Right lobe of liver (tissue), 6 donors: ENCODE results near the gene ZBTB18. TPM values are rescaled to one million over a fixed set of nuclear protein-coding genes. Genes with fewer than 3 reads are reported as not detected.
A peak's percentile ranks its signal among the peaks of the same experiment; 100 is the strongest.

ENCODE experiments used
- ATAC-seq, 4 donors: fragments of 200-7000 bp; cut with Tn5 transposase; one replicate each; pipeline ENCODE4 v1.9.1; 2020; ENCODE audit warnings: mild to moderate bottlenecking in 4 of 4, moderate library complexity in 4 of 4
- DNase-seq, 3 donors: peaks; one replicate each; pipeline ENCODE4 v3.0.0-alpha.2; 2020
- H3K27ac ChIP-seq, 3 donors: fragments of 200-600 bp; one replicate each; pipeline ENCODE4 v1.8.0; 2022
- H3K27me3 ChIP-seq, 2 donors: fragments of 200-600 bp; one replicate each; pipeline ENCODE4 v1.8.0; 2022
- H3K36me3 ChIP-seq, 4 donors: fragments of 200-600 bp; sonication (generic) in 1 of 4; one replicate each; pipeline versions ENCODE4 v1.5.1 to v1.8.0; 2017 to 2022; ENCODE audit warnings: control low read depth in 1 of 4
- H3K4me1 ChIP-seq, 4 donors: fragments of 200-600 bp; sonication (generic) in 1 of 4; one replicate each; pipeline versions ENCODE4 v1.5.1 to v1.8.0; 2017 to 2022; ENCODE audit warnings: control low read depth in 1 of 4
- H3K4me3 ChIP-seq, 3 donors: fragments of 200-600 bp; one replicate each; pipeline ENCODE4 v1.8.0; 2022
- H3K9me3 ChIP-seq, 4 donors: fragments of 200-600 bp; sonication (generic) in 1 of 4; one replicate each; pipeline versions ENCODE4 v1.5.1 to v1.8.0; 2017 to 2022; ENCODE audit warnings: control low read depth in 1 of 4
- POLR2A ChIP-seq: fragments of 450-650 bp; IDR thresholded peaks from one replicate; pipeline ENCODE4 v1.6.1; 2017; ENCODE audit warnings: antibody characterized with exemption, mild to moderate bottlenecking
- WGBS: methylation state at CpG from one replicate; pipeline ENCODE4 v1.1.6; 2018; ENCODE audit warnings: low coverage, low lambda C conversion rate; ENCODE audit not compliant: insufficient coverage; ENCODE audit errors: missing lambda C conversion rate; 5-methylcytosine and 5-hydroxymethylcytosine counted together
- intact Hi-C, 2 donors: fragments of 100-400 bp; cut with DNase I; formaldehyde crosslinking; loops; one replicate each; pipeline versions ENCODE4 v1.11.2 to v1.14.1; 2022
- total RNA-seq, 6 experiments: library from RNA; depleted of rRNA in 2 of 6; stranded (reverse); fragments of >200 nt in 2 of 6; fragmentation: NEBNext Ultra II Directional in 3 of 6; extraction: Animal tissue kit (Norgen Biotek cat#: 25700) in 3 of 6; gene quantifications; one replicate each; pipeline versions ENCODE4 v1.1.0 to v1.2.4, GENCODE V29; 2016 to 2023
- TF ChIP-seq, protein P1 (sequence below), 4 donors: fragments of 200-600 bp in 3 of 4; fragments of 450-650 bp in 1 of 4; IDR thresholded peaks; one replicate each; pipeline versions ENCODE4 v1.5.1 to v1.8.0; 2016 to 2022; ENCODE audit warnings: antibody characterized with exemption in 4 of 4, mild to moderate bottlenecking in 2 of 4
- donor health status: DM: no; HTN: yes; CAD: no.
- donor health status: DM: no; HTN: no; CAD: no.
- donor health status: DM: no; HTN: no; CAD: no.
- donor health status: DM: no; HTN: yes; CAD: no.
- donor health status: DM: no; HTN: yes; CAD: no.

Gene ZBTB18
- total RNA-seq, 6 experiments from 2014 or later: 9.0 to 16.1 (median 10.0) TPM

GRCh38 chr1:244065063-244065793 is 14.1 kb downstream of the ZBTB18 start:
- Histone ChIP-seq H3K4me3 (no peak overlapping the region), H3K27me3 (no peaks in the 10 kb centered on the region), H3K27ac (peak overlapping the region in 2 of 3 donors; percentile 22 to 31), H3K9me3 (no peaks in the 10 kb centered on the region), H3K4me1 (peaks cover 0 to 40% (median 9%) of the 10 kb centered on the region in 4 donors), H3K36me3 (no peaks in the 10 kb centered on the region)
- intact Hi-C loops: no loop called here
- peak; percentile 76 to 84 (median 80) for ATAC-seq
- TF ChIP-seq, protein P1, sequence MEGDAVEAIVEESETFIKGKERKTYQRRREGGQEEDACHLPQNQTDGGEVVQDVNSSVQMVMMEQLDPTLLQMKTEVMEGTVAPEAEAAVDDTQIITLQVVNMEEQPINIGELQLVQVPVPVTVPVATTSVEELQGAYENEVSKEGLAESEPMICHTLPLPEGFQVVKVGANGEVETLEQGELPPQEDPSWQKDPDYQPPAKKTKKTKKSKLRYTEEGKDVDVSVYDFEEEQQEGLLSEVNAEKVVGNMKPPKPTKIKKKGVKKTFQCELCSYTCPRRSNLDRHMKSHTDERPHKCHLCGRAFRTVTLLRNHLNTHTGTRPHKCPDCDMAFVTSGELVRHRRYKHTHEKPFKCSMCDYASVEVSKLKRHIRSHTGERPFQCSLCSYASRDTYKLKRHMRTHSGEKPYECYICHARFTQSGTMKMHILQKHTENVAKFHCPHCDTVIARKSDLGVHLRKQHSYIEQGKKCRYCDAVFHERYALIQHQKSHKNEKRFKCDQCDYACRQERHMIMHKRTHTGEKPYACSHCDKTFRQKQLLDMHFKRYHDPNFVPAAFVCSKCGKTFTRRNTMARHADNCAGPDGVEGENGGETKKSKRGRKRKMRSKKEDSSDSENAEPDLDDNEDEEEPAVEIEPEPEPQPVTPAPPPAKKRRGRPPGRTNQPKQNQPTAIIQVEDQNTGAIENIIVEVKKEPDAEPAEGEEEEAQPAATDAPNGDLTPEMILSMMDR (IDR thresholded peaks at IDR 0.05): no peak
- TF ChIP-seq POLR2A: no peak
- 34% methylated on average over 9 of the region's 9 CpGs for WGBS
- peak in 2 of 3 donors; percentile 54 to 57 for DNase-seq

GRCh38 chr1:244065960-244066388 is 14.9 kb downstream of the ZBTB18 start:
- 7% methylated on average over 4 of the region's 4 CpGs for WGBS
- ATAC-seq (no peak), DNase-seq (no peak)
- no peak overlapping the region for H3K4me3 ChIP-seq
- TF ChIP-seq POLR2A: no peak
- TF ChIP-seq, protein P1 (IDR thresholded peaks at IDR 0.05): no peak
- peak overlapping the region in 1 of 3 donors; percentile 22 for H3K27ac ChIP-seq
- no peaks in the 10 kb centered on the region for H3K36me3 ChIP-seq
- peaks cover 0 to 36% (median 9%) of the 10 kb centered on the region in 4 donors for H3K4me1 ChIP-seq
- intact Hi-C loops: no loop called here
- no peaks in the 10 kb centered on the region for H3K27me3 ChIP-seq
- H3K9me3 ChIP-seq: no peaks in the 10 kb centered on the region

DNA sequence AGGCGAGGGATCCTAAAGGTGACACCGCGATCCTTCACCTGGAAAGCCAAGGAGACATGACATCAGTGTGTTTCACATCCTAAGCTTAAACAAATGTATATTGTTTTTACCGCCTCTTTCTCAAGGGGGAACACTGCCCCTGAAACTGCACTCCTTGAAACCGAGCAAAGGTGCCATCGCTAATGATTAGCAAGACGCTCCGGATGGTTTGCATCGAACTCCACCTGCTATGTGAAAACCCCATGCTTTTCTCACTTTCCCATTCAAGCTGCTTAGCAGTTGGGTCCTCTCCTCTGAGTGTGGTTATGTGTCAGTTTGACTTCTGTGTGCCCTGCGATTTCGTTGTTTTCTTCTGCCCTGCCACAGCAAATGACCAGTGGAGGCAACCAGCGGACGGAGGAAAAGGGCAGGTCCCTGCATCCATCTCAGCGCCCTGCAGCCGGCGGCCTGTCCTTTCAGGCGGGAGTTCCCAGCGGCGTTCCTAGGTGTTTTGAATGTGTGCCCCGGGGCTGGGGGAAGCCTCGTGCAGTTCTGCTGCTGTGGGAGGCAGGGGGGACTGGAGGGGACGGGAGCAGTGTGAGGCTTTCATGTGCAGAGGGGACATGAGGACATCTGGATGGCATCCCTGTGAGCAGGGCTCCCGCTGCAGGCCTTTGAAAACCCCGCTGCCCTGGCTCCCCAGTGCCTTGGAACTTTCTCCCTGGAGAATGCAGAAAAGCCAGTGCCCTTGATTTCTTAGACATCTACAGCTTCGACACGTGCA is 16.1 kb downstream of the ZBTB18 start:
- TF ChIP-seq, protein P1 (IDR thresholded peaks at IDR 0.05): no peak
- no peak for TF ChIP-seq POLR2A
- H3K4me1 ChIP-seq: peaks cover 0 to 36% (median 9%) of the 10 kb centered on the region in 4 donors
- WGBS: 76% methylated on average over 20 of the region's 26 CpGs
- H3K36me3 ChIP-seq: no peaks in the 10 kb centered on the region
- no peak overlapping the region for H3K4me3 ChIP-seq
- ATAC-seq: no peak
- no peak overlapping the region for H3K27ac ChIP-seq
- DNase-seq: no peak
- H3K9me3 ChIP-seq: no peaks in the 10 kb centered on the region
- H3K27me3 ChIP-seq: no peaks in the 10 kb centered on the region
- intact Hi-C loops: no loop called here

GRCh38 chr1:244067893-244068292 is 16.8 kb downstream of the ZBTB18 start:
- ATAC-seq (peak; percentile 77 to 89 (median 84)), DNase-seq (peak in 2 of 3 donors; percentile 72 to 76)
- no peak for TF ChIP-seq POLR2A
- TF ChIP-seq, protein P1 (IDR thresholded peaks at IDR 0.05): no peak
- 13% methylated on average over 4 of the region's 4 CpGs for WGBS
- H3K27ac ChIP-seq: no peak overlapping the region
- peaks cover 0 to 36% (median 9%) of the 10 kb centered on the region in 4 donors for H3K4me1 ChIP-seq
- H3K27me3 ChIP-seq: no peaks in the 10 kb centered on the region
- no peaks in the 10 kb centered on the region for H3K36me3 ChIP-seq
- intact Hi-C loops: no loop called here
- H3K9me3 ChIP-seq: no peaks in the 10 kb centered on the region
- H3K4me3 ChIP-seq: no peak overlapping the region
